Lung (tissue), 12 donors: ENCODE results near the gene CRYBA4. TPM values are rescaled to one million over a fixed set of nuclear protein-coding genes. Genes with fewer than 3 reads are reported as not detected.

Experiments
- ATAC-seq: fragments of 200-7000 bp; cut with Tn5 transposase; one replicate; pipeline ENCODE4 v1.9.1; 2020; ENCODE audit warnings: moderate number of reproducible peaks; ENCODE audit not compliant: insufficient read depth, low FRiP score
- DNase-seq, 3 donors: peaks; one replicate each; pipeline ENCODE4 v3.0.0-alpha.2; 2013 to 2017
- H3K27ac ChIP-seq, 2 donors: one replicate each; pipeline ENCODE4 v1.5.1; 2013; ENCODE audit warnings: mild to moderate bottlenecking in 2 of 2, moderate library complexity in 2 of 2, control low read depth in 1 of 2, inconsistent platforms in 1 of 2, low read depth in 1 of 2, low read length in 1 of 2
- H3K27me3 ChIP-seq, 3 donors: one replicate each; pipeline ENCODE4 v1.5.1; 2013; ENCODE audit warnings: low read length in 2 of 3; ENCODE audit not compliant: control insufficient read depth in 3 of 3, insufficient read depth in 3 of 3
- H3K36me3 ChIP-seq, 4 donors: one replicate each; pipeline ENCODE4 v1.5.1; 2013; ENCODE audit warnings: low read length in 4 of 4, mild to moderate bottlenecking in 1 of 4, moderate library complexity in 1 of 4; ENCODE audit not compliant: control insufficient read depth in 4 of 4, insufficient read depth in 4 of 4
- H3K4me1 ChIP-seq, 5 donors: one replicate each; pipeline ENCODE4 v1.5.1; 2013; ENCODE audit warnings: low read length in 5 of 5, mild to moderate bottlenecking in 2 of 5, moderate library complexity in 1 of 5; ENCODE audit not compliant: control insufficient read depth in 5 of 5, insufficient read depth in 5 of 5
- H3K4me3 ChIP-seq: one replicate; pipeline ENCODE4 v1.5.1; 2013; ENCODE audit warnings: mild to moderate bottlenecking, control low read depth, moderate library complexity
- H3K9ac ChIP-seq, 2 donors: one replicate each; pipeline ENCODE4 v1.5.1; 2013; ENCODE audit warnings: low read length in 2 of 2, control low read depth in 1 of 2; ENCODE audit not compliant: insufficient read depth in 1 of 2
- H3K9me3 ChIP-seq, 4 donors: one replicate each; pipeline ENCODE4 v1.5.1; 2013; ENCODE audit warnings: low read length in 3 of 4, mild to moderate bottlenecking in 1 of 4, moderate library complexity in 1 of 4; ENCODE audit not compliant: control insufficient read depth in 4 of 4, insufficient read depth in 3 of 4
- CTCF ChIP-seq: IDR thresholded peaks from 2 replicates; pipeline ENCODE4 v1.5.1; 2012; ENCODE audit warnings: mild to moderate bottlenecking; ENCODE audit errors: control extremely low read depth, extremely low read depth
- WGBS, 2 donors: extraction: QIAGEN DNeasy Blood & Tissue Kit; methylation state at CpG; one replicate each; pipeline ENCODE4 v1.1.7; 2013; 5-methylcytosine and 5-hydroxymethylcytosine counted together
- polyA plus RNA-seq, 2 donors: library from polyadenylated mRNA; stranded (reverse); fragments of 200-250 nt; gene quantifications; one replicate each; pipeline ENCODE4 v1.2.1, GENCODE V29; 2013
- total RNA-seq, 2 donors: library from RNA; depleted of rRNA in 1 of 2; stranded (reverse); fragments of >200 nt in 1 of 2; gene quantifications; one replicate each; pipeline ENCODE4 v1.2.1, GENCODE V29; 2014 to 2021
- donor health status: control.
- donor health status: control.
- donor health status: Bipolar disorder and iron deficiency.
- donor health status: healthy.
- donor health status: DM: yes; HTN: yes; CAD: no.

Gene CRYBA4
- total and polyA plus RNA-seq, 4 donors = 0.06 to 0.22 TPM; not detected in 2

GRCh38 chr22:26618455-26618854 is 3.3 kb upstream of the CRYBA4 start:
- Histone ChIP-seq H3K27ac (no peak overlapping the region), H3K36me3 (no peaks in the 10 kb centered on the region), H3K9ac (no peak overlapping the region), H3K9me3 (no peaks in the 10 kb centered on the region), H3K4me3 (no peak overlapping the region), H3K27me3 (peaks cover 0 to 5% (median 3%) of the 10 kb centered on the region in 3 donors), H3K4me1 (peaks cover 0 to 25% (median 9%) of the 10 kb centered on the region in 5 donors)
- WGBS, 2 donors = 81 to 96% methylated on average over 8 of the region's 8 CpGs
- no peak for DNase-seq
- no peak for ATAC-seq
- TF ChIP-seq CTCF = no peak

- TF ChIP-seq CTCF = no peak
- Histone ChIP-seq H3K4me1 (peaks cover 0 to 25% (median 9%) of the 10 kb centered on the region in 5 donors), H3K4me3 (no peak overlapping the region), H3K9me3 (no peaks in the 10 kb centered on the region), H3K9ac (no peak overlapping the region), H3K27ac (peak overlapping the region in 1 of 2 donors; percentile 2), H3K36me3 (no peaks in the 10 kb centered on the region), H3K27me3 (peaks cover 0 to 3% (median 1%) of the 10 kb centered on the region in 3 donors)
- WGBS, 2 donors = 43 to 45% methylated on average over 6 of the region's 6 CpGs
- DNase-seq (peak; percentile 75 to 86 (median 79)), ATAC-seq (no peak)
Measured at GRCh38 chr22:26619510-26619909, 2.3 kb upstream of the CRYBA4 start.

GRCh38 chr22:26620197-26620596 is 1.6 kb upstream of the CRYBA4 start:
- no peak for ATAC-seq
- WGBS, 2 donors = 75 to 92% methylated on average over 2 of the region's 2 CpGs
- TF ChIP-seq CTCF = no peak
- no peak overlapping the region for H3K27ac ChIP-seq
- H3K27me3 ChIP-seq = peaks cover 0 to under 1% (median 0%) of the 10 kb centered on the region in 3 donors
- H3K4me3 ChIP-seq = no peak overlapping the region
- no peaks in the 10 kb centered on the region for H3K9me3 ChIP-seq
- DNase-seq = no peak
- H3K9ac ChIP-seq = no peak overlapping the region
- H3K4me1 ChIP-seq = peaks cover 0 to 25% (median 9%) of the 10 kb centered on the region in 5 donors
- H3K36me3 ChIP-seq = no peaks in the 10 kb centered on the region

- Histone ChIP-seq H3K27me3 (no peaks in the 10 kb centered on the region), H3K36me3 (no peaks in the 10 kb centered on the region), H3K4me1 (peaks cover 0 to 10% (median 3%) of the 10 kb centered on the region in 5 donors), H3K9ac (no peak overlapping the region), H3K4me3 (no peak overlapping the region), H3K9me3 (no peaks in the 10 kb centered on the region), H3K27ac (no peak overlapping the region)
- WGBS, 2 donors = 94% methylated on average over 1 of the region's 1 CpG
- DNase-seq (no peak), ATAC-seq (no peak)
- no peak for TF ChIP-seq CTCF
Measured at GRCh38 chr22:26623984-26624383, 2.2 kb downstream of the CRYBA4 start.
